Kidney (tissue), 14 donors: Measurements from ENCODE around the gene ABLIM3. TPM values are rescaled to one million over a fixed set of nuclear protein-coding genes. Genes with fewer than 3 reads are reported as not detected.

Experiments used
- DNase-seq, 5 donors: peaks; one replicate each; pipeline ENCODE4 v3.0.0-alpha.2; 2013 to 2020
- FAIRE-seq: peaks from 2 replicates; lab custom pipeline; 2012; peaks lifted over from hg19 to GRCh38; lab: Jason Lieb, UNC
- H3K27ac ChIP-seq, 2 donors: one replicate each; pipeline ENCODE4 v1.7.0; 2013; ENCODE audit warnings: low read depth in 2 of 2, low read length in 2 of 2, inconsistent platforms in 1 of 2
- H3K27me3 ChIP-seq: one replicate; pipeline ENCODE4 v1.7.1; 2013; ENCODE audit warnings: low read length, inconsistent platforms; ENCODE audit not compliant: control insufficient read depth, insufficient read depth
- H3K36me3 ChIP-seq, 3 donors: one replicate each; pipeline versions ENCODE4 v1.7.0 to v1.7.1; 2013; ENCODE audit warnings: low read length in 3 of 3, control low read depth in 1 of 3, inconsistent platforms in 1 of 3; ENCODE audit not compliant: insufficient read depth in 3 of 3, control insufficient read depth in 2 of 3
- H3K4me1 ChIP-seq, 3 donors: one replicate each; pipeline versions ENCODE4 v1.7.0 to v1.7.1; 2013; ENCODE audit warnings: low read length in 3 of 3, inconsistent platforms in 1 of 3, low read depth in 1 of 3; ENCODE audit not compliant: control insufficient read depth in 2 of 3, insufficient read depth in 2 of 3
- H3K4me3 ChIP-seq, 3 donors: one replicate each; pipeline versions ENCODE4 v1.7.0 to v1.8.1; 2013; ENCODE audit warnings: low read length in 3 of 3, control low read depth in 1 of 3, inconsistent platforms in 1 of 3
- H3K9ac ChIP-seq, 3 donors: one replicate each; pipeline versions ENCODE4 v1.7.0 to v1.7.1; 2013; ENCODE audit warnings: low read length in 3 of 3, control low read depth in 1 of 3, inconsistent platforms in 1 of 3
- H3K9me3 ChIP-seq, 3 donors: one replicate each; pipeline versions ENCODE4 v1.7.0 to v1.7.1; 2013; ENCODE audit warnings: low read length in 3 of 3, control low read depth in 1 of 3, inconsistent platforms in 1 of 3; ENCODE audit not compliant: control insufficient read depth in 2 of 3, insufficient read depth in 1 of 3
- intact Hi-C: fragments of 100-400 bp; cut with DNase I; formaldehyde crosslinking; loops from one replicate; pipeline ENCODE4 v1.11.1; 2022
- polyA plus RNA-seq: library from polyadenylated mRNA; stranded (reverse); fragments of 350-450 nt; fragmentation: Illumina TruSeq; extraction: RNeasy Lipid Tissue Mini Kit (QIAGEN cat#74804); gene quantifications from one replicate; pipeline ENCODE4 v1.2.3, GENCODE V29; 2014; ENCODE audit warnings: low read depth, low replicate concordance; ENCODE audit not compliant: insufficient read depth
- total RNA-seq: library from RNA; stranded (reverse); fragmentation: NEBNext Ultra II Directional; extraction: Animal tissue kit (Norgen Biotek cat#: 25700); gene quantifications from one replicate; pipeline ENCODE4 v1.2.1, GENCODE V29; 2021
- TF ChIP-seq, protein P1 (sequence below): IDR thresholded peaks from 3 replicates; pipeline ENCODE4 v1.5.1; 2012; ENCODE audit warnings: mild to moderate bottlenecking, moderate library complexity, borderline replicate concordance; ENCODE audit not compliant: insufficient read depth; ENCODE audit errors: extremely low read depth
- donor health status: control.
- donor health status: control.
- donor health status: control.
- donor health status: control.
- donor health status: control.
- donor health status: DM: yes; HTN: yes; CAD: no.
- donor health status: Normal renal cell carcinoma (clear cell type).

Gene ABLIM3
- total and polyA plus RNA-seq, 2 donors from 2014 or later: 20.1 to 21.7 TPM

GRCh38 chr5:149126906-149127305, 14.4 kb upstream of the ABLIM3 start:
- no peaks in the 10 kb centered on the region for H3K4me1 ChIP-seq
- H3K9me3 ChIP-seq: no peaks in the 10 kb centered on the region
- no peak for FAIRE-seq
- H3K27ac ChIP-seq: no peak overlapping the region
- no peaks in the 10 kb centered on the region for H3K27me3 ChIP-seq
- TF ChIP-seq, protein P1, sequence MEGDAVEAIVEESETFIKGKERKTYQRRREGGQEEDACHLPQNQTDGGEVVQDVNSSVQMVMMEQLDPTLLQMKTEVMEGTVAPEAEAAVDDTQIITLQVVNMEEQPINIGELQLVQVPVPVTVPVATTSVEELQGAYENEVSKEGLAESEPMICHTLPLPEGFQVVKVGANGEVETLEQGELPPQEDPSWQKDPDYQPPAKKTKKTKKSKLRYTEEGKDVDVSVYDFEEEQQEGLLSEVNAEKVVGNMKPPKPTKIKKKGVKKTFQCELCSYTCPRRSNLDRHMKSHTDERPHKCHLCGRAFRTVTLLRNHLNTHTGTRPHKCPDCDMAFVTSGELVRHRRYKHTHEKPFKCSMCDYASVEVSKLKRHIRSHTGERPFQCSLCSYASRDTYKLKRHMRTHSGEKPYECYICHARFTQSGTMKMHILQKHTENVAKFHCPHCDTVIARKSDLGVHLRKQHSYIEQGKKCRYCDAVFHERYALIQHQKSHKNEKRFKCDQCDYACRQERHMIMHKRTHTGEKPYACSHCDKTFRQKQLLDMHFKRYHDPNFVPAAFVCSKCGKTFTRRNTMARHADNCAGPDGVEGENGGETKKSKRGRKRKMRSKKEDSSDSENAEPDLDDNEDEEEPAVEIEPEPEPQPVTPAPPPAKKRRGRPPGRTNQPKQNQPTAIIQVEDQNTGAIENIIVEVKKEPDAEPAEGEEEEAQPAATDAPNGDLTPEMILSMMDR: no peak
- no peak for DNase-seq
- no peaks in the 10 kb centered on the region for H3K36me3 ChIP-seq
- H3K9ac ChIP-seq: no peak overlapping the region
- intact Hi-C loops: loop anchor here (10.0 kb wide), 1 partner anchor 392 kb away; no protein-coding TSS in a partner anchor
- no peak overlapping the region for H3K4me3 ChIP-seq

- Histone ChIP-seq H3K27me3 (no peaks in the 10 kb centered on the region), H3K4me3 (no peak overlapping the region), H3K36me3 (no peaks in the 10 kb centered on the region), H3K9ac (no peak overlapping the region), H3K4me1 (no peaks in the 10 kb centered on the region), H3K27ac (no peak overlapping the region), H3K9me3 (no peaks in the 10 kb centered on the region)
- TF ChIP-seq, protein P1: no peak
- DNase-seq: no peak
- intact Hi-C loops: loop anchor here (10.0 kb wide), 1 partner anchor 393 kb away; no protein-coding TSS in a partner anchor
- no peak for FAIRE-seq
These were observed 13.8 kb upstream of the ABLIM3 start for GRCh38 chr5:149127394-149127955.

GRCh38 chr5:149128023-149128875, 13.0 kb upstream of the ABLIM3 start:
- H3K4me3 ChIP-seq: no peak overlapping the region
- H3K4me1 ChIP-seq: no peaks in the 10 kb centered on the region
- no peaks in the 10 kb centered on the region for H3K9me3 ChIP-seq
- FAIRE-seq (no peak), DNase-seq (peak in 1 of 5 donors; percentile 29)
- no peak overlapping the region for H3K27ac ChIP-seq
- TF ChIP-seq, protein P1: peak; percentile 40
- intact Hi-C loops: loop anchor here (10.0 kb wide), 1 partner anchor 393 kb away; no protein-coding TSS in a partner anchor
- H3K9ac ChIP-seq: no peak overlapping the region
- H3K27me3 ChIP-seq: no peaks in the 10 kb centered on the region
- no peaks in the 10 kb centered on the region for H3K36me3 ChIP-seq
